Measurements from ENCODE around the gene MATR3. TPM values are rescaled to one million over a fixed set of nuclear protein-coding genes. Genes with fewer than 3 reads are reported as not detected.
A peak's percentile ranks its signal among the peaks of the same experiment; 100 is the strongest.

Gene MATR3
- total RNA-seq, 3 donors from 2014 or later (not counting 1 experiment from before 2014, with no cell fraction given) = 290 to 324 (median 297) TPM

GRCh38 chr5:139291051-139291450 is 2.5 kb upstream of the MATR3 start:
- H3K4me3 ChIP-seq (ENCODE audit: low read length) = no peak overlapping the region
- ATAC-seq = no peak
- H3K36me3 ChIP-seq (ENCODE audit: control insufficient read depth, insufficient read depth, low read length) = no peaks in the 10 kb centered on the region
- peaks cover 16% of the 10 kb centered on the region for H3K4me1 ChIP-seq (ENCODE audit: control insufficient read depth, insufficient read depth, low read length)
- peaks cover 19 to 24% of the 10 kb centered on the region in 2 donors for H3K4me1 Mint-ChIP-seq
- no peak overlapping the region for H3K27ac Mint-ChIP-seq
- WGBS (ENCODE audit: insufficient coverage) = 100% methylated on average over 1 of the region's 2 CpGs
- H3K36me3 Mint-ChIP-seq = no peaks in the 10 kb centered on the region
- no peak overlapping the region for H3K27ac ChIP-seq (ENCODE audit: low read length)
- intact Hi-C loops (cut with micrococcal nuclease) = loop anchor here (10.0 kb wide), 2 partner anchors 554 to 716 kb away; partner anchors contain the start of gene HSPA9
- no peaks in the 10 kb centered on the region for H3K27me3 ChIP-seq (ENCODE audit: control insufficient read depth, insufficient read depth, low read length)
- no peak for TF ChIP-seq CTCF (IDR thresholded peaks at IDR 0.05)
- no peaks in the 10 kb centered on the region for H3K9me3 ChIP-seq (ENCODE audit: control insufficient read depth, insufficient read depth, low read length)
- no peak for DNase-seq
- no peaks in the 10 kb centered on the region for H3K9me3 Mint-ChIP-seq
- H3K27me3 Mint-ChIP-seq (ENCODE audit: low read depth in 2 of 2) = no peaks in the 10 kb centered on the region
- no peak overlapping the region for H3K4me3 Mint-ChIP-seq

GRCh38 chr5:139293202-139293506 is 386 bp upstream of the MATR3 start:
- no peaks in the 10 kb centered on the region for H3K36me3 ChIP-seq (ENCODE audit: control insufficient read depth, insufficient read depth, low read length)
- H3K27me3 ChIP-seq (ENCODE audit: control insufficient read depth, insufficient read depth, low read length) = no peaks in the 10 kb centered on the region
- no peak for DNase-seq
- no peaks in the 10 kb centered on the region for H3K9me3 Mint-ChIP-seq
- H3K4me3 Mint-ChIP-seq = peak overlapping the region; percentile 96
- H3K4me3 ChIP-seq (ENCODE audit: low read length) = peak overlapping the region; percentile 96
- 9% methylated on average over 9 of the region's 11 CpGs for WGBS (ENCODE audit: insufficient coverage)
- H3K27ac Mint-ChIP-seq = peak overlapping the region; percentile 96 to 99
- no peaks in the 10 kb centered on the region for H3K27me3 Mint-ChIP-seq (ENCODE audit: low read depth in 2 of 2)
- H3K9me3 ChIP-seq (ENCODE audit: control insufficient read depth, insufficient read depth, low read length) = no peaks in the 10 kb centered on the region
- no peak for TF ChIP-seq CTCF (IDR thresholded peaks at IDR 0.05)
- peaks cover 40 to 45% of the 10 kb centered on the region in 2 donors for H3K4me1 Mint-ChIP-seq
- ATAC-seq = peak in 1 of 3 donors; percentile 0
- H3K36me3 Mint-ChIP-seq = no peaks in the 10 kb centered on the region
- H3K4me1 ChIP-seq (ENCODE audit: control insufficient read depth, insufficient read depth, low read length) = peaks cover 23% of the 10 kb centered on the region
- H3K27ac ChIP-seq (ENCODE audit: low read length) = peak overlapping the region; percentile 99
- intact Hi-C loops (cut with micrococcal nuclease) = loop anchor here (1.0 to 10.0 kb wide), 4 partner anchors 48 to 718 kb away; partner anchors contain the start of genes HSPA9 and PAIP2

GRCh38 chr5:139294374-139295165 is 1.0 kb downstream of the MATR3 start:
- intact Hi-C loops (cut with micrococcal nuclease) = loop anchor here (2.0 to 10.0 kb wide), 3 partner anchors 14 to 720 kb away; partner anchors contain the start of gene HSPA9
- peaks cover 30% of the 10 kb centered on the region for H3K4me1 ChIP-seq (ENCODE audit: control insufficient read depth, insufficient read depth, low read length)
- TF ChIP-seq CTCF (IDR thresholded peaks at IDR 0.05) = no peak
- H3K27ac ChIP-seq (ENCODE audit: low read length) = peak overlapping the region; percentile 99
- H3K4me1 Mint-ChIP-seq = peaks cover 54 to 60% of the 10 kb centered on the region in 2 donors
- no peaks in the 10 kb centered on the region for H3K27me3 Mint-ChIP-seq (ENCODE audit: low read depth in 2 of 2)
- H3K9me3 Mint-ChIP-seq = no peaks in the 10 kb centered on the region
- H3K27me3 ChIP-seq (ENCODE audit: control insufficient read depth, insufficient read depth, low read length) = no peaks in the 10 kb centered on the region
- WGBS (ENCODE audit: insufficient coverage) = under 1% methylated on average over 48 of the region's 48 CpGs
- no peaks in the 10 kb centered on the region for H3K36me3 Mint-ChIP-seq
- no peaks in the 10 kb centered on the region for H3K36me3 ChIP-seq (ENCODE audit: control insufficient read depth, insufficient read depth, low read length)
- peak; percentile 14 to 28 (median 25) for ATAC-seq
- DNase-seq = peak; percentile 62 to 77
- peak overlapping the region; percentile 96 to 99 for H3K27ac Mint-ChIP-seq
- peak overlapping the region; percentile 96 for H3K4me3 Mint-ChIP-seq
- no peaks in the 10 kb centered on the region for H3K9me3 ChIP-seq (ENCODE audit: control insufficient read depth, insufficient read depth, low read length)
- peak overlapping the region; percentile 96 for H3K4me3 ChIP-seq (ENCODE audit: low read length)
